GM18520 (cell line): ENCODE results near the gene R3HDM4.

Experiments used
- ATAC-seq: cut with Tn5 transposase; IDR thresholded peaks from one replicate; pipeline ENCODE4 v1.9.1; 2021; ENCODE audit not compliant: unreplicated experiment

R3HDM4 gene

DNA sequence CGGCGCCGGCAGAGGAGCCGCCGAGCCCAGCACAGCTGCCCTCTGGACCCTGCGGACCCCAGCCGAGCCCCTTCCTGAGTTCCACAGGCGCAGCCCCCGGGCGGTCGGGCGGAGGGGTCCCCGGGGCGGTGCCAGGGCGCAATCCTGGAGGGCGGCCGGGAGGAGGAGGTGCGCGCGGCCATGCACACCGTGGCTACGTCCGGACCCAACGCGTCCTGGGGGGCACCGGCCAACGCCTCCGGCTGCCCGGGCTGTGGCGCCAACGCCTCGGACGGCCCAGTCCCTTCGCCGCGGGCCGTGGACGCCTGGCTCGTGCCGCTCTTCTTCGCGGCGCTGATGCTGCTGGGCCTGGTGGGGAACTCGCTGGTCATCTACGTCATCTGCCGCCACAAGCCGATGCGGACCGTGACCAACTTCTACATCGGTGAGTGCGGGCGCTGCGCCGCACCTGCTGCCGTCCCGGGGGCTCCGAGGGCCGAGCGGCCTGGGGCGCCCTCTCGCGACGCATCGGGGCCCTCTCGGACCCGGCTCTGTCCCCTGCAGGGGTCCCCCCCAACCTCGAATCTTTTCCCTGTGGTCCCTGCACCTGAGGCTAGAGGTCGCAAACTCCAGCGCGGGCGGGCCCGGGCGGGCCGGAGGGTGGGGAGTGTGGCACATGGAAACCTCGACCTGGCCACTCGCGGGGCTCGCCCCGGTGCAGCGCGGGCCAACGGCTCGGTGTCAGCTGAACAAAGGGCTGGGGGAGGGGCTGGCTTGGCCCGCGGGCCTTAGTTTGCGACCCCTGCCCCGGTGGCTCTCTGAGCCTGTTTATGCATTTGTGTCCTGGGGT, 4.5 kb upstream of the R3HDM4 start, which contains the start of gene KISS1R:
Gene KISS1R, plus strand, starts transcription at position 11 of the 829 bp plus-strand sequence. Its CDS starts 170 bp downstream, at position 181.
- no peak for ATAC-seq

DNA sequence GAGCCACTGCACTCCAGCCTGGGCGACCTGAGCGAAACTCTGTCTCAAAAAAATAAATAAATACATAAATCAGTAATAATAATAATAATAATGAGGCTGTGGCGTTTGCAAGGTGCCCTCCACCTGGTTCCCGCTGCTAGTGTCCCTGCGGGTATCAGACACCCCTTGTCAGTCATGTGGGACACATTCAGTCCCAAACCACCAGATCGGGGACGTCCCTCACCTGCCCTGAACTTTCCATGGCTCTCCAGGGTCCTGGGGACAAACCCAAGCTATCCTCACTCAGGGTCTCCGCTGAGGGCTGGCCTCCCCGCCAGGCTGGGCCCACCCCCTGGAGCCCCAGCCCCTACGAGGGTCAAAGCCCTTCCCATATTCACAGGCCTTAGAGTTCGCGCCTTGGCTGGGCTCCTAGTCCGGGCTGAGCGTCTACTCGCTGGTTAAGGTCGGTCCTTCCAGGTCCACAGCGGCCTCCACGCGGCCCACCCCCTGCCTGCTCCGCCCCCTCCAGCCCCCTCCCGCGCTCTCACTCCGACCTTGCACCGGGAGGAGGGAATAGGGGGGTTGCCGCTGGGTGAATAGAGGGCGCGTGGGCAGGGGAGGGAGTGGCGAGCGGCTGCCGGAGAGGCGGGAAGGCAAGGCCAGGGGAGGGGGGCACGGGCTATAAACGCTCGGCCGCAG, 3.8 kb upstream of the R3HDM4 start:
- no peak for ATAC-seq

DNA sequence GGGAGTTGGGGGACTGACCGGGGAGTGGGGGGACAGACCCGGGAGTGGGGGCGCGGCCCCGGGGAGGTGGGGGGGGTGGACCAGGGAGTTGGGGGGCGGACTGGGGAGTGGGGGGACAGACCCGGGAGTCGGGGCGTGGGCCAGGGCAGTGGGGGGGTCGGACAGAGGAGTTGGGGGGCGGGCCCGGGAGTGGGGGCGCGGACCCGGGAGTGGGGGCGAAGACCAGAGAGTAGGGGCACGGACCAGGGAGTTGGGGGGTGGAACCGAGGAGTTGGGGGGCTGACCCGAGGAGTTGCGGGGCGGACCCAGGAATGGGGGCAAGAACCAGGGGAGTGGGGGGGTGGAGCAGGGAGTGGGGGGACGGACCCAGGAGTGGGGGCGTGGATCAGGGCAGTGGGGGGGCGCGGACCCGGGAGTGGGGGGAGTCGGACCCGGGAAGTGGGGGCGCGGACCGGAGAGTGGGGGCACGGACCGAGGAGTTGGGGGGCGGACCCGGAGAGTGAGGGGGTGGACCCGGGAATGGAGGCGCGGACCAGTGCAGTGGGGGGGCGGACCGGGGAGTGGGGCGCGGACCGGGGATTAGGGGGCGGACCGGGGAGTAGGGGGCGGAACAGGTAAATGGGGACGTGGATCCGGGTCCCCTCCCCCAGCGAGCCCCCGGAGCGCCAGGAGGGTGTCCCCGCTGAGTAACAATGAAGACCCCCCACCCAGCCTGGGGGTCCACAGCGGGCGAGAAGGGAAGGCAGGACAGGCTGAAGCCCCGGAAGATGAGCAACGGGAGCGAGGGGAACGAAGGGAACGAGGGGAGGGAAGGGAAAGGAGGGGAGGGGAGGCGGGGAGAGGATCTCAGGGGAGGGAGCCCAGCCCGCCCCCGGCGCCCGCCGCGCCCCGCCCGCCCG, 589 bp downstream of the R3HDM4 start:
- ATAC-seq, result no peak

DNA sequence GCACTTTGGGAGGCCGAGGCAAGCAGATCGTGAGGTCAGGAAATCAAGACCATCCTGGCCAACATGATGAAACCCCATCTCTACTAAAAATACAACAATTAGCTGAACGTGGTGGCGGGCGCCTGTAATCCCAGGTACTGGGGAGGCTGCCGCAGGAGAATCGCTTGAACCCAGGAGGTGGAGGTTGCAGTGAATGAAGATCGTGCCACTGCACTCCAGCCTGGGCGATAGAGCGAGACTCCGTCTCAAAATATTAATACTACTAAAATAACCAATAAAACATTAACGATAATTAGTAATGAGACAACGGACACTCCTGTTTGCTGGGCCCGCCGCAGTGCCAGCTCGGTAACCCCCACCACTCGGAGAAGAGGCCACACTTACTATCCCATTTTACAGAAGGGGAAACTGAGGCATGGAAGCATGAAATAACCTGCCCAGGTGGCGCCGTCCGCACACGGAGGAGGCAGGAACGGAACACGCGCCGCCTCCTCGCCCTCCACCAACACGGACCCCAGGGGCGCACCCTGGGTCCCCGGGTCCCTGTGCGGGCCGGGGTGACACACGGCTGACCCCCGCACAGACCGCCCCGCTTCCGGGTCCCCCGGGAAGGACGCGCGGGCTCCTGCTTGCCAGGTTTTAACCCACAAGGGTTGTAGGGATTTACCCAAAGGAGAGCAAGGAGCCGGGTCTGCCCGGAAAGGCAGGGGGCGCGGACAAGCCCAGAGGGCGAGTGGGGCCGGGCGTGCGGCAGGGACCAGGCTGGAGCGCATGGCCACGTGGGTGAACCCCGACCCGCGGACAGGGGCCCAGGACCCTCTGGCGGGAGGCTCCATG, 1.6 kb downstream of the R3HDM4 start:
- no peak for ATAC-seq

DNA sequence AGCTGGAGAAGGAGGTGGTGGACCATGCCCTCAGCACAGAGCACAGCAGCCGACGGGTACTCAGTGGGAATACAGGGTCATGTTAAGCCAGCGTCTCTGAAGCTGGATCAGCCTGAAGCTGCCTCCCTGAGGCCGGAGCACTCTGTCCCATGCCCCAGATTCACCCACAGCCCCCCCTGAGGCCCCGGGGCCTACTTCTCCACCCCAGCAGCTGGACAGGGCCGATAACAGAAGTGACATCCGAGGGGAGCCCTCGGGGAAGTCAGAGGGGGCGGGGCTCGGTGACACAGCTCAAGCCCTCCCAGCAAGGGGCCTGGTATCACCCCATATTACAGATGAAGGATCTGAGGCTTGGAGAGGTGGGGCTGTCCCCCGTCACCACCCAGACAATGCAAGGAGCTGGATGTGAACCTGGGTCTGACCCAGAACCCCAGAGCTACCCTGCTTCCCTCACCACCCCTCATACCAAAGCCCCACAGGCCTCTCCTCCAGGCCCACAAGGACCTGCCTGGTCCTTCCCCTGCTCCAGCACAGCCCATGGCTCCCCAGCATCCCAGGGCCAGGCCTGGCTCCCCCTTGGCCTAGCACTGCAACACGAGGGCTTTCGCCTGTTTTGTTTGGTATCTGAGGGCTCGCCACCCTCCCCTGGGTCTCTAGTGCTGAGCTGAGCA, 5.7 kb downstream of the R3HDM4 start:
- no peak for ATAC-seq

DNA sequence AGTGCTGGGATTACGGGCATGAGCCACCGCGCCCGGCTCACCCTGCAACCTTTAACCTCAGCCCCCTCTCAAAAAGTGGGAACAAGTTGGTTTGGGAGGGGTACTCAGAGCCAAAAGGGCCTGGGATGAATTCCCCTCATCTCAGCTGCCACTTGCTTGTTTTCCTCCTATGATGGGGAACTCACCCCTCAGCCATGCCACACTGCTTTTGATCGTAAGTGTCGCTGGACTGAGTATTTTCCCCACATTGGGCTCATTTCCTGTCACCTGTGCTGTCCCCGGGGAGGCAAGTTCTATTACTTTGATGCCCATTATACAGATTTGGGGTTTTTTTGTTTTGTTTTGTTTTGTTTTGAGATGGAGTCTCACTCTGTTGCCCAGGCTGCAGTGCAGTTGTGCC, 6.5 kb downstream of the R3HDM4 start:
- ATAC-seq, result no peak

DNA sequence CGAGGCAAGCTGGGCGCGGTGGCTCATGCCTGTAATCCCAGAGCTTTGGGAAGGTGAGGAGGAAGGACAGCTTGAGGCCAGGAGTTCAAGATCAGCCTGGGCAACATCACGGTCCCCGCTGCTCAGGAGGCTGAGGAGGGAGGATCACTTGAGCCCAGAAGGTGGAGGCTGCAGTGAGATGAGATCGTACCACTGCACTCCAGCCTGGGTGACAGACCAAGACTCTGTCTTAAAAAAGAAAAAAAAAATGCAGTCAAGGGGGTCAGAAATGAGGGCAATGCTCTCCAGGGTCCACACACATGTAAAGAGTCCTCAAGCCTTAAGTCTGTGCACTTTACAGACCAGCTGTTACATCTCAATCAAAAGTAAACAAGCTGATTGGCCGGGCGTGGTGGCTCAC, 8.5 kb downstream of the R3HDM4 start:
- ATAC-seq, result no peak

DNA sequence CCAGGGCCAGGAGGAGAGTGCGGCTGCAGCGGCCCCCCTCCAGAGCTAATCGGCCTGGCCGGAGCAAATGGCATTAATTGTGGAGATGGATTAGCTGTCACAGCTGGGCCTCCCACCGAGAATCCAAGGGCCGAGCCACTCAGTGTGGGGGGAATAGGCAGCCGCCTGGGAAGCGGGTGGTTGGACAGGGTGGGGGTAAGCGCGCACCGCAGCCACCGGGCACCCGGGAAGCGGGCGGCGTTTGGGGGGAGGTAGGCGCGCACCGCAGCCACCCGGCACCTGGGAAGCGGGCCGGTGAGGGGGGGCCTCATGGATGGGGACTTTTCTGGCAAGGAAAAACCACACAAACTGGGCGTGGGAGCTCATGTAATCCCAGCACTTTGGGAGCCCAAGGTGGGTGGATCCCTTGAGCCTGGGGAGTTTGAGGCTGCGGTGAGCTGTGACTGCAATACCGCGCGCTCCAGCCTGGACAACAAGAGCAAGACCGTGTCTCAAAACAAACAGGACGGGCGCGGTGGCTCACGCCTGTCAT, 9.7 kb downstream of the R3HDM4 start:
- ATAC-seq, result no peak

DNA sequence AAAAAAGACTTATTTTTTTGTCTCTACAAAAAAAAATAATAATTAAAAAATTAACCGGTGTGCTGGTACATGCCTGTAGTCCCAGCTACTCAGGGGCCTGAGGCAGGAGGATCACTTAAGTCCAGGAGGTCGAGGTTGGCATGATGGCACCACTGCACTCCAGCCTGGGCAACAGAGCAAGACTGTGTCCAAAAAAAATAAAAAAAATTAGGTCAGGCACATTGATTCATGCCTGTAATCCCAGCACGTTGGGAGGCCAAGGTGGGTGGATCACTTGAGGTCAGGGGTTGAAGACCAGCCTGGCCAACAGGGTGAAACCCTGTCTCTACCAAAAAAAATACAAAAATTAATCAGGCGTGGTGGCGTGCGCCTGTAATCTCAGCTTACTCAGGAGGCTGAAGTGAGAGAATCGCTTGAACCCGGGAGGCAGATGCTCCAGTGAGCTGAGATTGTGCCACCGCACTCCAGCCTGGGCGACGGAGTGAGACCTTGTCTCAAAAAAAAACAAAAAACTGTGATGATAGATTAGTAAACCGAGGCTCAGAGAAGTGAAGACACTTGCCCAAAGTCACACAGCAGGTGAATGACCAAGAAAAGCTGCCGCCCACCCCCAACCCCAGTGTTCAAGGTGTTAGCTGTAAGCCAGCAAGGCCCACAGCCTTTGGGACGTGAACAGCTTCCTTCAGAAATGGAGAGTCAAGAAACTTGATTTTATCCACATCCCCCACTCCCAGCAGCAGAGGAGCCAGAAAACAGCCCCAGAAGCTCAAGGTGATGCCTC, 10.4 kb downstream of the R3HDM4 start:
- no peak for ATAC-seq

DNA sequence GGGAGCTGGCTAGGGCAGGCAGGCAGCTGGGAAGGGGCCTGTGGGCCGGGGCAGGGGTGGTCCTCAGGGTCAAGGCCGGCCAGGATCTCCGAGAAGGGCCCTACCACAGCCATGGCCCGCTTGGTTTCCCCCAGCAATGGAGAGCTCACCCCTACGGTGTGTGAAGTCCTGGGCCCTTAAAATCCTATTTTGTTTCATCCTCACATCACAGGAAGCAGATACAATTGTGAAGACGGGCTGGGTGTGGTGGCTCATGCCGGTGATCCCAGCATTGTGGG, 11.0 kb downstream of the R3HDM4 start:
- no peak for ATAC-seq

DNA sequence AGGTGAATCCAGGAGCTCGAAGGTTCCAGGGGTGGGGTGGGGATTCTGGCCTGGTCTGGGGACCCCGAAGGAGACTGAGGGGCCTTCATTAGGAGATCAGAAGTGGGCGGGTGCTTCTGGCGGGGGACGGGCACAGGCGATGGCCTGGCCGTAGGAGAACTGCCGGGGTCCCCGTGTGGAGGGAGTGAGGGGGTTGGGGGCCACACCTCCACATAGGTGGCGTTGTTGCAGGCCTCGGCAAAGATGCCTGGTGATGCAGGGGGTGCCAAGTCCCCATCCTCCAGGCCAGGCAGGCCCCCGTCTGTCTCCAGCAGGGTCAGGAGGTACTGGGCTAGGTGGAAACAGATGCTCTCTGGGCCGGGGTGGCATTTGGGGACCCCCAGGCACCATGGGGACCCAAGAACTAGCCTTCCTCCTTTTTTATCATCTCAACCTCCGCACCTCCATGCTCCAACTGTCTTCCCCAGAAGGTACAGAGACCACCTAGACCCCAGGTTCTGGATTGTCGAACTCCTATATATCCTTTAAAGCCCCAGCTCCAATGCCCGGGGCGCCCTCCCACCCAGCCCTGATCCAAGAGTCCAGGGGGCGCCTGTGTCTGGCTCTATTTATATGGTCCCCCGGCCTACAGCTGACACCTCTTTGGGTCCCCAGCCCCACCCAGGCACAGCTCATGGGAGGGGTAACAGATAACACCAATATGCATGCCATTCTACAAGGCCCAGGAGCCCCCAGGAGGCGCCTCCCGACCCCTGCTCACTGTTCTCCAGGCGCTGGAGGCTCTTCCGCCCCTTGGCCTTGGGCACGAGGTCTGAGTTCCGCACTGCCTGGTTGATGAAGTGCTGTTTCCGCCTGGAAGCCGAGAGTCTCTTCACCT, 11.6 kb downstream of the R3HDM4 start:
- ATAC-seq, result no peak

DNA sequence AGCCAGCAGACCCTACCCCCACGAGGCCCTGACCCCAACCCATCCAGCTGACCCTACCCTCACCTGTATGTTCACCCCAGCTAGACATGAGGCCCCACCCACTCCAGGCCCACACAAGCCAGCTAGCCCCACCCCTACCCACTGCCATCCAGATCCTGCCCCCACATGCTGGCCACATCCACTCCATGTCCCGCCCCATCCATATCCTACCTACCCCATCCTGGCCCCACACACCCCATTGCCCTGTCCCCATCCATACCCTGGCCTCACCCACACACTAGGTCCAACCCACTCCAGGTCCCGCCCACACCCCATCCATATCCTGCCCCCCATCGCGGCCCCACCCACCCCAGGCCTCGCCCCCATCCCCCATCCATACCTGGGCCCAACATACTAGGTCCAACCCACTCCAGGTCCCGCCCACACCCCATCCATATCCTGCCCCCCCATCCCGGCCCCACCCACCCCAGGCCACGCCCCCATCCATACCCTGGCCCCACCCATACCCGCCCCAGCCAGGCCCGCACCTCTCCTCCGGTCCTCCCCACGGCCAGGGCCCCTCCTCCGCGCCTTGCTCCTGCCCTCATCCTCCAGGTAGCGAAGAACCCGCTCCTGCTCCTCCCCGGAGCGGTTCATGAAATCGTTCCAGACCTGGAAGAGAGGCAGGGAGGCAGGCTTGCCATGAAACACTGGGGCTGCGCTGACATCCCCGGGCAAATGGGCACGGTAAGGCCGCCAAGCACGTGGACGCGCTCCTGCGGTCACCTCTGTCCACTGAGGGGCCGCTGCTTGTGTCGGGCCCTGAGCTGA, 12.5 kb downstream of the R3HDM4 start:
- ATAC-seq, result no peak

DNA sequence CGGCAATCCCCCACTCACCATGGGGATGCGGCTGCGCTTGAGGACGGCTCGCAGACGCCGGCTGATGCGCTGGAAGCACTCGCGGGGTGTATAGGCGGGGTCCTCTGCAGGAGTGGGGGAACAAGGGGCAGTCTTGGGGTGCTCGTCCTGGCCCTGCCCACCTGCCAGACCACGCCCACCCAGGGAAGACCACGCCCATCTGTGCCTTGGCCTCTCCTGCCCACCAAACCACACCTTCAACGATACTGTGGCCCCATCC, 13.0 kb downstream of the R3HDM4 start:
- no peak for ATAC-seq

DNA sequence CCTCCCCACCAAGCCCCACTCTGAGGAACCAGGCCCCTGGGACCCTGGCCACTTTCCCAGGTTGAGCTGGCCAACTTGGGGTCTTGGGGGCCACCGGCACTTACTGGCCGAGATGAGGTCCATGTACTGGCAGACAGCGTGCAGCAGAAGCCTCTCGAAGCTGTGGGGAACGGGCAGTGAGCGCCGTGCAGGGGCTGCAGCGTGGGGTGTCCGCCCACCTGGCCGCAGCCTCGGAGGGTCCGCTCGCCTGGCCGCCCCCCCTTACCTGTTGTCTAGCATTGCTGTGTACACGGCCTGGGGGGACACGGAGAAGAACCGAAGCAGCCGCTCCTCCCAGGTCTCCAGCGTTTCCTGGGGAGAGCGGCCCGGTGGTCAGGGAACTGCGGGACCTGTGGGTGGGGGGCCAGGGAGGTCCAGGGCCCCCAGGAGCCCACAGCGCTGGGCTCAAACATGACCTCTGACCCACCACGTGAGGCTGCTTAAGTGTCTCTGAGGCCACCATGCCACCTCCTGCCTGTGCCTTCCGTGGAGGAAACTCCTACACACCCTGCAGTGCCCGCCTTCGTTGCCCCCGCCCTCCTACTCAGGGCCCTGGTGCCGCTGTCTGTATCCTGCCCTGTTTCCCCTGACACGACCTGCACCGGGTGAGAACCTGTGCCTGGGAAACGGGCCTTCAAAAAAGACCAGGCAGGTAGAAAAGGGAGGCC, 13.5 kb downstream of the R3HDM4 start:
- ATAC-seq, result no peak

DNA sequence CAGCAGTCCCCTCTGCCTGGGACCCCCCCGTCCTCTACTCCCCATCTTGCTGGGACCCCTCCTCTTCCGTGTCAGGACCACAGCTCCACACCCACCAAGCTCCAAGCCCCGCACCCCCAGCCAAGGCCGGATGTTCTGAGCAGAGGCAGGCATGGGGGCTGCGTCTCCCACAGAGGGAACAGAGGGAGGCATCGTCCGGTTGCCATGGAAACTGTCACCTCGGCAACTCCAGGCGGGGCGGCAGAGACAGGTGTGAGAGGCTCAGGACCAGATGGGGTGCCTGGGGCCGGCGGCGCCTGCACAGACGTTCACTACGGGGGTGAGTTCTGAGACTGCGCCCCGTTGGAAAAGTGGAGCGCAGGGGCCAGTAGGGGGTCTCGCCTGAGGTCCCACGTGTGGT, 14.4 kb downstream of the R3HDM4 start:
- no peak for ATAC-seq

DNA sequence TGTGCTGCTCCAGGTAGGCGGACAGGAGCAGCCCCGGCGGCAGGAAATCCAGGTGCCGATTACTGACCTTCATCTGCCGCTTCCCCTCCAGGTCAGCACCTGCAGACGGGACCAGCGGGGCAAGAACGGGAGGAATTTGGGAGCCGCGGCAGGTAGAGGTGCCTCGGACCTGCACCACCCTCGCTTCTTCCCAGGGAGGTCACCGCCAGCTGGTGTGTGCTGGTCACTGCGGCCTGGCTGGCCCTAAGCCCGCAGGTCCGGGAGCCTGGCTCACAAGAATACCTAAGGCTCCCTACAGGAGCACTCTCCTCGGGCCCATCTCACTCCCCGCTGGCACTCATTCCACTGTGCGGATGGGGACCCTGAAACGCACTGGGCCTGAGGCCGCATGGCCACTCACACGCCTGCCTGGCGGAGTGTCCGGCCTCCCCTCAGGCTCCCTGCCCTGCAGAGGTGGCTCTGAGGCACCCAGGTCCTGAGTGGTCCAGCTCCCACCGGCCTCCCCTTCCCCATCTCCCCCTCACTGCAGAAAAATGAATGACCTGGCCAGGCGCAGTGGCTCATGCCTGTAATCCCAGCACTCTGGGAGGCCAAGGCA, 15.5 kb downstream of the R3HDM4 start:
- no peak for ATAC-seq

DNA sequence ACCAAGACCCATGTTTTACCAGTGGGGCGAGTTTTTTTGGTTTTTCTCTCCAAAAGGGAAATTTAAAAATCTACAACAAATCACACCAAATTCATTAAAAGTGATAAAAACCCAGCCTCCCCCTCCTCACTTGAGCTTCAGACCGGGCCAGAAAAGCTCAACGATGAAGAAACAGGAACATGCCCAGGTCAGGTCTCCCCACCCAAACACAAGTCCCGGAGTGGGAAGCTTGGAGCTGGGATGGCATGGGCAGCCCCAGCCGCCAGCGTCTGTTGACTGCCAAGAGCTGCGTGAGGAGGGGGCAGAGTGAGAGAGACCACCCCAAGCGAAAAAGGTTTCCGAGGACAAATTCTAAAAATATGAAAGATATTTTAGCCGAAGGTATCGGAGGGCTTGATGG, 16.0 kb downstream of the R3HDM4 start:
- ATAC-seq, result no peak
